ENCODE data around the gene SLC31A1.
"Not testable (repeated sequence)": the region's sequence is repeated elsewhere in the genome, so short reads cannot be mapped to it uniquely, and the experiment has no call there.

SLC31A1 gene

GRCh38 chr9:113235701-113236255 is 14.4 kb downstream of the SLC31A1 start:
- H3K4me3 ChIP-seq (ENCODE audit: low read length); H2AK5ac ChIP-seq (ENCODE audit: low read length); H3K4ac ChIP-seq (ENCODE audit: low read depth, low read length); H4K5ac ChIP-seq (ENCODE audit: low read length); H2BK120ac ChIP-seq (ENCODE audit: low read depth, low read length); H3K79me2 ChIP-seq (ENCODE audit: control insufficient read depth, insufficient read depth, low read length); H3K4me1 ChIP-seq (ENCODE audit: control insufficient read depth, low read depth, low read length); H3K9ac ChIP-seq (ENCODE audit: low read length); H2BK15ac ChIP-seq (replicated peaks; ENCODE audit: low read depth); H3K23ac ChIP-seq (ENCODE audit: low read length); H4K8ac ChIP-seq (ENCODE audit: low read depth, low read length); H3K27ac ChIP-seq (ENCODE audit: low read depth, low read length); H3K27me3 ChIP-seq (ENCODE audit: insufficient read depth, low read length, poor library complexity); H2BK5ac ChIP-seq (ENCODE audit: low read length); H3K4me2 ChIP-seq (ENCODE audit: low read length); DNase-seq; H3K79me1 ChIP-seq (ENCODE audit: low read length); H3K18ac ChIP-seq (ENCODE audit: low read length); H3K56ac ChIP-seq (ENCODE audit: low read length); H3K36me3 ChIP-seq (ENCODE audit: control insufficient read depth, insufficient read depth, low read length): not testable (repeated sequence)
- no CpG with 5 or more reads among the region's 10 CpGs for WGBS (ENCODE audit: extremely low coverage, insufficient coverage, low lambda C conversion rate)

DNA sequence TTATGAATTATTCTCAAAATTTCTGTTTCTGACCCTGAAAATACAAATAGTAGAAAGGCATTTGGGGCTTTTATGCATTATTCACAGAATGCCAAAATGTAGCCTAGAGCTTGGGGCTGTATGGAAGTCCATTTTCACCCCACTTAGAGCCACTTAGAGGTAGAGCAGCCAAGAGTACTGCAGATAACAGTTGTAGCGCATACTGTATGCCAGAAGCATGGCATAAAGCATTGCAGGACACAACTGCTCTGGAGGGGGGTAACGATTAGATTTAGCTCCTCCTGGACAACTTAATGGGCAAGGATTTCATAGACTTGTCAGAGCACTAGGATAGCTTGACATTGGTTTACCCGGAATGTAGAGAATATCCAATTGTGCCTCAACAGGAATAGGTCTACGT is 15.7 kb downstream of the SLC31A1 start:
- Histone ChIP-seq H3K4me1 (ENCODE audit: control insufficient read depth, low read depth, low read length) (no peaks in the 10 kb centered on the region), H3K36me3 (ENCODE audit: control insufficient read depth, insufficient read depth, low read length) (no peaks in the 10 kb centered on the region), H4K5ac (ENCODE audit: low read length) (no peak overlapping the region), H3K27ac (ENCODE audit: low read depth, low read length) (no peak overlapping the region), H3K4ac (ENCODE audit: low read depth, low read length) (no peak overlapping the region), H2BK120ac (ENCODE audit: low read depth, low read length) (no peak overlapping the region), H4K8ac (ENCODE audit: low read depth, low read length) (no peak overlapping the region), H2BK5ac (ENCODE audit: low read length) (no peak overlapping the region), H3K79me2 (ENCODE audit: control insufficient read depth, insufficient read depth, low read length) (no peaks in the 10 kb centered on the region), H3K4me2 (ENCODE audit: low read length) (no peak overlapping the region), H2BK15ac (replicated peaks; ENCODE audit: low read depth) (no peak overlapping the region), H3K18ac (ENCODE audit: low read length) (no peak overlapping the region), H3K23ac (ENCODE audit: low read length) (no peak overlapping the region), H2AK5ac (ENCODE audit: low read length) (no peak overlapping the region), H3K79me1 (ENCODE audit: low read length) (peaks cover 2% of the 10 kb centered on the region), H3K4me3 (ENCODE audit: low read length) (no peak overlapping the region), H3K27me3 (ENCODE audit: insufficient read depth, low read length, poor library complexity) (no peaks in the 10 kb centered on the region), H3K56ac (ENCODE audit: low read length) (no peak overlapping the region), H3K9ac (ENCODE audit: low read length) (no peak overlapping the region)
- no CpG with 5 or more reads among the region's 4 CpGs for WGBS (ENCODE audit: extremely low coverage, insufficient coverage, low lambda C conversion rate)
- DNase-seq = no peak

DNA sequence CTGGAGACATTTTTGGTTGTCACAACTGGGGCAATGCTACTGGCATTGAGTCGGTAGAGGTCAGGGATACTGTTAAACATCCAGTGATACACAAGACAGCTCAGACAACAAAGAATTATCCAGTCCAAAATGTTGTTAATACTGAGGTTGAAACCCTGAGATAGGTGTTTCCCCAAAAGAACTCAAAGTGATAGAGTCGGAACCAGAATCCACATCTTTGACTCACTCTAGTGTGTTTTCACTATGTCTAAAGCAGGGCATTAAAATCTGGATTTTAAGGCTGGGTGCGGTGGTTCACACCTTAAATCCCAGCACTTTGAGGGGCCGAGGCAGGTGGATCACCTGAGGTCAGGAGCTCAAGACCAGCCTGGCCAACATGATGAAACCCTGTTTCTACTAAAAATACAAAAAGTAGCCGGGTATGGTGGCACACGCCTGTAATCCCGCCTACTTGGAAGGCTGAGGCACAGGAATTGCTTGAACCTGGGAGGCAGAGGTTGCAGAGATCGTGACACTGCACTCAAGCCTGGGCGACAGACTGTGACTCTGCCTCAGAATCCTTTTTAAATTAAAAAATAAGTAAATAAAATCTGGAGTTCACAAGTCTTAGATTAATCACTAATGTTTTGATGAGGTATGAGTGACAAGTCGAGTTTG is 17.0 kb downstream of the SLC31A1 start:
- H3K36me3 ChIP-seq (ENCODE audit: control insufficient read depth, insufficient read depth, low read length) = no peaks in the 10 kb centered on the region
- no peak overlapping the region for H4K5ac ChIP-seq (ENCODE audit: low read length)
- no peak for DNase-seq
- no peaks in the 10 kb centered on the region for H3K27me3 ChIP-seq (ENCODE audit: insufficient read depth, low read length, poor library complexity)
- H3K23ac ChIP-seq (ENCODE audit: low read length) = no peak overlapping the region
- H3K18ac ChIP-seq (ENCODE audit: low read length) = no peak overlapping the region
- H3K56ac ChIP-seq (ENCODE audit: low read length) = no peak overlapping the region
- H3K79me1 ChIP-seq (ENCODE audit: low read length) = peaks cover 2% of the 10 kb centered on the region
- no peaks in the 10 kb centered on the region for H3K4me1 ChIP-seq (ENCODE audit: control insufficient read depth, low read depth, low read length)
- no peak overlapping the region for H3K4ac ChIP-seq (ENCODE audit: low read depth, low read length)
- no peaks in the 10 kb centered on the region for H3K79me2 ChIP-seq (ENCODE audit: control insufficient read depth, insufficient read depth, low read length)
- H3K9ac ChIP-seq (ENCODE audit: low read length) = no peak overlapping the region
- no peak overlapping the region for H4K8ac ChIP-seq (ENCODE audit: low read depth, low read length)
- H3K4me2 ChIP-seq (ENCODE audit: low read length) = no peak overlapping the region
- no peak overlapping the region for H2BK15ac ChIP-seq (replicated peaks; ENCODE audit: low read depth)
- H2BK5ac ChIP-seq (ENCODE audit: low read length) = no peak overlapping the region
- no peak overlapping the region for H3K4me3 ChIP-seq (ENCODE audit: low read length)
- no CpG with 5 or more reads among the region's 10 CpGs for WGBS (ENCODE audit: extremely low coverage, insufficient coverage, low lambda C conversion rate)
- no peak overlapping the region for H2AK5ac ChIP-seq (ENCODE audit: low read length)
- no peak overlapping the region for H3K27ac ChIP-seq (ENCODE audit: low read depth, low read length)
- H2BK120ac ChIP-seq (ENCODE audit: low read depth, low read length) = no peak overlapping the region

- H3K23ac ChIP-seq (ENCODE audit: low read length) = no peak overlapping the region
- H2BK5ac ChIP-seq (ENCODE audit: low read length) = no peak overlapping the region
- no peaks in the 10 kb centered on the region for H3K79me2 ChIP-seq (ENCODE audit: control insufficient read depth, insufficient read depth, low read length)
- H3K56ac ChIP-seq (ENCODE audit: low read length) = no peak overlapping the region
- H4K8ac ChIP-seq (ENCODE audit: low read depth, low read length) = no peak overlapping the region
- peaks cover 2% of the 10 kb centered on the region for H3K79me1 ChIP-seq (ENCODE audit: low read length)
- no peak for DNase-seq
- H3K4me1 ChIP-seq (ENCODE audit: control insufficient read depth, low read depth, low read length) = no peaks in the 10 kb centered on the region
- H2BK15ac ChIP-seq (replicated peaks; ENCODE audit: low read depth) = no peak overlapping the region
- no peak overlapping the region for H3K27ac ChIP-seq (ENCODE audit: low read depth, low read length)
- H4K5ac ChIP-seq (ENCODE audit: low read length) = no peak overlapping the region
- H2AK5ac ChIP-seq (ENCODE audit: low read length) = no peak overlapping the region
- no CpG with 5 or more reads among the region's 4 CpGs for WGBS (ENCODE audit: extremely low coverage, insufficient coverage, low lambda C conversion rate)
- no peak overlapping the region for H3K4me3 ChIP-seq (ENCODE audit: low read length)
- no peak overlapping the region for H3K9ac ChIP-seq (ENCODE audit: low read length)
- H2BK120ac ChIP-seq (ENCODE audit: low read depth, low read length) = no peak overlapping the region
- no peaks in the 10 kb centered on the region for H3K36me3 ChIP-seq (ENCODE audit: control insufficient read depth, insufficient read depth, low read length)
- H3K4me2 ChIP-seq (ENCODE audit: low read length) = no peak overlapping the region
- H3K27me3 ChIP-seq (ENCODE audit: insufficient read depth, low read length, poor library complexity) = no peaks in the 10 kb centered on the region
- no peak overlapping the region for H3K4ac ChIP-seq (ENCODE audit: low read depth, low read length)
- no peak overlapping the region for H3K18ac ChIP-seq (ENCODE audit: low read length)
Measured at GRCh38 chr9:113238859-113239232, 17.5 kb downstream of the SLC31A1 start.

DNA sequence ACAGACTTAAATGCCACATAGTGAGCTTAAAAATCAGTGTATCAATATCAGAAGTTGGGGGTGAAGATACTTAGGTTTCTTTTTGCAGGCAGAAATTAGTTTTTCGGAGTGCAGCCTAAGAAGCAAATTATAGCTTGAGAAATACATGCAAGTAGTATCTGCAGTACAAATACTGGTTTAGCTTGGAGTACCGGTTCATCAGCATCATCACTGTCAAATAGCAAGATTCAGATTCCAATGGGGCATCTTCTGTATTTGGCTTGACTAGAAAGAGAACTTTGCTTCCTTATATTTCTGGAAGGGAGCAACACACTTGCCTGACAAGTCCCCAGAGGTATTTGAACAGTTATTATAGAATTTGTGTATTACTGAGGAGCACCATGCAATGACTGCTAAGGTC is 19.8 kb downstream of the SLC31A1 start:
- WGBS (ENCODE audit: extremely low coverage, insufficient coverage, low lambda C conversion rate) = no CpG with 5 or more reads among the region's 2 CpGs
- Histone ChIP-seq H3K18ac (ENCODE audit: low read length) (no peak overlapping the region), H3K4me1 (ENCODE audit: control insufficient read depth, low read depth, low read length) (no peaks in the 10 kb centered on the region)

DNA sequence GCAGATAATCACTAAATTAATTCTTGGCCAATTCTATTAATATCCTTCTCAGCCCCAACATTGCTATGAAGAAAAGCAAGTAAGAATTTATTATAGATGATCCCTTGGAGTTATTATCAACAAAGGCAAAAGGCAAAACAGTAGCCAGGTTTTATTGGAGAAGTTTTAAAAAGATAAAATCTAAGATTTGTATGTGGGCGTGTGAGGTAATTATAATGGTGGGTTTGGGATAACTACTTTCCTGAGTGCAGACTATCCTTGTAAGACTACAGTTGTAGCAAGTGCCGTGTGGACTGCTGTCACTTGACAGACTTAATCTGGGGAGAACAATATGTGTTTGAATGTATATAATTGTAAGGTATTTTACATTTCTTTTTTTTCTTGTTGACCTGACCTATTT is 23.2 kb downstream of the SLC31A1 start:
- Histone ChIP-seq H2BK120ac (ENCODE audit: low read depth, low read length) (no peak overlapping the region), H3K9ac (ENCODE audit: low read length) (no peak overlapping the region)

More for the DNA sequence above, 19.8 kb downstream of the SLC31A1 start:
- Histone ChIP-seq H3K9ac (ENCODE audit: low read length) (no peak overlapping the region), H3K79me1 (ENCODE audit: low read length) (peaks cover 2% of the 10 kb centered on the region), H2AK5ac (ENCODE audit: low read length) (no peak overlapping the region), H3K56ac (ENCODE audit: low read length) (no peak overlapping the region), H3K27ac (ENCODE audit: low read depth, low read length) (no peak overlapping the region), H3K4ac (ENCODE audit: low read depth, low read length) (no peak overlapping the region), H3K4me2 (ENCODE audit: low read length) (no peak overlapping the region), H2BK120ac (ENCODE audit: low read depth, low read length) (no peak overlapping the region), H2BK15ac (replicated peaks; ENCODE audit: low read depth) (no peak overlapping the region), H4K5ac (ENCODE audit: low read length) (no peak overlapping the region), H3K79me2 (ENCODE audit: control insufficient read depth, insufficient read depth, low read length) (no peaks in the 10 kb centered on the region), H4K8ac (ENCODE audit: low read depth, low read length) (no peak overlapping the region), H3K27me3 (ENCODE audit: insufficient read depth, low read length, poor library complexity) (no peaks in the 10 kb centered on the region), H3K23ac (ENCODE audit: low read length) (no peak overlapping the region), H2BK5ac (ENCODE audit: low read length) (no peak overlapping the region), H3K4me3 (ENCODE audit: low read length) (no peak overlapping the region), H3K36me3 (ENCODE audit: control insufficient read depth, insufficient read depth, low read length) (no peaks in the 10 kb centered on the region)
- DNase-seq = no peak

More for the DNA sequence above, 23.2 kb downstream of the SLC31A1 start:
- Histone ChIP-seq H4K5ac (ENCODE audit: low read length) (no peak overlapping the region), H3K4me2 (ENCODE audit: low read length) (no peak overlapping the region), H3K4me3 (ENCODE audit: low read length) (no peak overlapping the region), H3K27ac (ENCODE audit: low read depth, low read length) (no peak overlapping the region), H3K56ac (ENCODE audit: low read length) (no peak overlapping the region), H3K79me2 (ENCODE audit: control insufficient read depth, insufficient read depth, low read length) (no peaks in the 10 kb centered on the region), H3K4me1 (ENCODE audit: control insufficient read depth, low read depth, low read length) (no peaks in the 10 kb centered on the region), H3K79me1 (ENCODE audit: low read length) (no peaks in the 10 kb centered on the region), H3K27me3 (ENCODE audit: insufficient read depth, low read length, poor library complexity) (no peaks in the 10 kb centered on the region), H4K8ac (ENCODE audit: low read depth, low read length) (no peak overlapping the region), H3K18ac (ENCODE audit: low read length) (no peak overlapping the region), H3K4ac (ENCODE audit: low read depth, low read length) (no peak overlapping the region), H2AK5ac (ENCODE audit: low read length) (no peak overlapping the region), H3K36me3 (ENCODE audit: control insufficient read depth, insufficient read depth, low read length) (no peaks in the 10 kb centered on the region), H2BK5ac (ENCODE audit: low read length) (no peak overlapping the region), H3K23ac (ENCODE audit: low read length) (no peak overlapping the region), H2BK15ac (replicated peaks; ENCODE audit: low read depth) (no peak overlapping the region)
- DNase-seq = no peak
- 100% methylated on average over 1 of the region's 2 CpGs for WGBS (ENCODE audit: extremely low coverage, insufficient coverage, low lambda C conversion rate)
